Small intestine (tissue), 7 donors: ENCODE data around the gene F3. TPM values are rescaled to one million over a fixed set of nuclear protein-coding genes. Genes with fewer than 3 reads are reported as not detected.
A peak's percentile ranks its signal among the peaks of the same experiment; 100 is the strongest.

ENCODE experiments used
- DNase-seq, 2 donors: peaks; one replicate each; pipeline versions ENCODE4 v3.0.0 to v3.0.0-alpha.2; 2013
- FAIRE-seq: peaks from 2 replicates; lab custom pipeline; 2012; peaks lifted over from hg19 to GRCh38; lab: Jason Lieb, UNC
- H3K27ac ChIP-seq, 3 donors: one replicate each; pipeline ENCODE4 v1.5.1; 2013; ENCODE audit warnings: low read length in 2 of 3, mild to moderate bottlenecking in 2 of 3, control low read depth in 1 of 3, inconsistent platforms in 1 of 3, low read depth in 1 of 3, moderate library complexity in 1 of 3
- H3K27me3 ChIP-seq, 3 donors: one replicate each; pipeline ENCODE4 v1.6.1; 2013; ENCODE audit warnings: low read length in 3 of 3, inconsistent platforms in 1 of 3; ENCODE audit not compliant: control insufficient read depth in 3 of 3, insufficient read depth in 3 of 3
- H3K36me3 ChIP-seq, 3 donors: one replicate each; pipeline ENCODE4 v1.6.1; 2013; ENCODE audit warnings: low read length in 3 of 3, inconsistent platforms in 1 of 3, low read depth in 1 of 3, mild to moderate bottlenecking in 1 of 3, moderate library complexity in 1 of 3; ENCODE audit not compliant: control insufficient read depth in 3 of 3, insufficient read depth in 2 of 3
- H3K4me1 ChIP-seq, 3 donors: one replicate each; pipeline ENCODE4 v1.6.1; 2013; ENCODE audit warnings: low read length in 2 of 3, inconsistent platforms in 1 of 3, low read depth in 1 of 3, mild to moderate bottlenecking in 1 of 3, moderate library complexity in 1 of 3; ENCODE audit not compliant: control insufficient read depth in 3 of 3, insufficient read depth in 2 of 3
- H3K4me3 ChIP-seq, 3 donors: one replicate each; pipeline ENCODE4 v1.5.1; 2013; ENCODE audit warnings: low read length in 3 of 3, control low read depth in 1 of 3, inconsistent platforms in 1 of 3, low read depth in 1 of 3, mild to moderate bottlenecking in 1 of 3, moderate library complexity in 1 of 3
- H3K9me3 ChIP-seq, 2 donors: one replicate each; pipeline ENCODE4 v1.6.1; 2013; ENCODE audit warnings: low read depth in 1 of 2, low read length in 1 of 2; ENCODE audit not compliant: control insufficient read depth in 2 of 2, insufficient read depth in 1 of 2
- WGBS, 3 donors: extraction: QIAGEN DNeasy Blood & Tissue Kit; methylation state at CpG; one replicate each; pipeline ENCODE4 v1.1.7; 2013; 5-methylcytosine and 5-hydroxymethylcytosine counted together
- polyA plus RNA-seq, 4 donors: library from polyadenylated mRNA; stranded (reverse) in 3 of 4; unstranded in 1 of 4; fragments of 200-250 nt in 3 of 4; fragments of 120-200 nt in 1 of 4; gene quantifications; one replicate each; pipeline versions ENCODE4 v1.2.1 to v1.2.3, GENCODE V29; 2013
- donor health status: healthy with polysubstance abuse.
- donor health status: control.
- donor health status: control.
- donor health status: Bipolar disorder and iron deficiency.
- donor health status: healthy.

The F3 gene
- polyA plus RNA-seq, 4 donors, result 11.0 to 55.4 (median 18.6) TPM

GRCh38 chr1:94529416-94529815, 12.1 kb downstream of the F3 start:
- Histone ChIP-seq H3K4me3 (no peak overlapping the region), H3K27ac (no peak overlapping the region), H3K4me1 (peaks cover 0 to 9% (median 2%) of the 10 kb centered on the region in 3 donors), H3K36me3 (peaks cover 2 to 35% (median 8%) of the 10 kb centered on the region in 3 donors), H3K27me3 (no peaks in the 10 kb centered on the region), H3K9me3 (no peaks in the 10 kb centered on the region)
- FAIRE-seq (no peak), DNase-seq (no peak)
- WGBS, 3 donors, result 91 to 96% (median 96%) methylated on average over 2 of the region's 2 CpGs

DNA sequence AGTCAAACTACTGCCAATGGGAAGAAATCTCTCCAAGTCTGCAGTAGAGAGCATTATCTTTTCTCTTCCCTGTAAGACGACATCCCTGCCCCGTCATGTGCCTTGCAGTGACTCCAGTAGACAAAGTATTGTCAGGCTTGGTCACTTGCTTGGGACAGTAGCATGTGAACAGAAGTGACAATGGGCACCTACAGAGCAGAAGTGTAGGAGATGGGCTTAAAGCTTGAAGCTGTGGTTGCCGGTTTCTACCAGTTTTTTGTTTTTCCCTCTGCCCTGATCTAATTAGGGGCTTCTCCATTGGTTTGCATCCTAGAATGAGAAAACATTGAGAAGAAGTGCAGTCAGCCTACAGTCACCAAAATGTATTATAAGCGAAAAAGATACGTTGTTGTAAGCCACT, 12.7 kb downstream of the F3 start:
- no peaks in the 10 kb centered on the region for H3K9me3 ChIP-seq
- no peak overlapping the region for H3K27ac ChIP-seq
- peaks cover 2 to 30% (median 8%) of the 10 kb centered on the region in 3 donors for H3K36me3 ChIP-seq
- FAIRE-seq, result no peak
- WGBS, 3 donors, result 91 to 95% (median 94%) methylated on average over 5 of the region's 5 CpGs
- H3K27me3 ChIP-seq, result no peaks in the 10 kb centered on the region
- H3K4me1 ChIP-seq, result peaks cover 0 to 9% (median 2%) of the 10 kb centered on the region in 3 donors
- H3K4me3 ChIP-seq, result no peak overlapping the region
- DNase-seq, result no peak

DNA sequence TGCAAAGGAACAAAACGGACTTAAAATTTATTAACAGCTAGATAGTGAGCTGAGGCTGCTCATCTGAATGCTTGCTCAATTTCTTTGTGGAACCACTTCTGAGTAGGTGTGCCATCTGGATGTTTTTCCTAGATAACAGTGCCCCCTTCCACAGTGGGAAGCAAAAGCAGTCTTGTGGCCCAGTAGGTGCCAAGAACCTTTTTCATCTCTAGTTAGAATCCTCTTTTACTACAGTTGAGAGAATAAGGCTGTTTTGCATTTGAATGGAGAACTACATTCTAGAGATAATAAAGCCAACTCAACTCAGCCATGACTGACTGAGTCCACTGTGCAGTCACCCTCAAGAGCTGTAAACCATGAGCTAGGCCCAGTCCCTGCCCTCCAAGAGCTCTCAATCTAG, 13.3 kb downstream of the F3 start:
- H3K9me3 ChIP-seq, result no peaks in the 10 kb centered on the region
- no peak overlapping the region for H3K4me3 ChIP-seq
- H3K27ac ChIP-seq, result no peak overlapping the region
- H3K36me3 ChIP-seq, result peaks cover 2 to 24% (median 8%) of the 10 kb centered on the region in 3 donors
- no peaks in the 10 kb centered on the region for H3K27me3 ChIP-seq
- 76 to 83% (median 81%) methylated on average over 1 of the region's 1 CpG for WGBS, 3 donors
- FAIRE-seq (no peak), DNase-seq (no peak)
- H3K4me1 ChIP-seq, result peaks cover 0 to 9% (median 2%) of the 10 kb centered on the region in 3 donors

GRCh38 chr1:94527447-94528031, 14.0 kb downstream of the F3 start:
- Histone ChIP-seq H3K4me1 (peaks cover 0 to 9% (median 2%) of the 10 kb centered on the region in 3 donors), H3K27ac (no peak overlapping the region), H3K27me3 (no peaks in the 10 kb centered on the region), H3K9me3 (no peaks in the 10 kb centered on the region), H3K4me3 (no peak overlapping the region), H3K36me3 (peaks cover 2 to 19% (median 3%) of the 10 kb centered on the region in 3 donors)
- DNase-seq, result peak; percentile 45 to 52
- no peak for FAIRE-seq
- WGBS, 3 donors, result 0 to 46% (median 25%) methylated on average over 1 of the region's 1 CpG

DNA sequence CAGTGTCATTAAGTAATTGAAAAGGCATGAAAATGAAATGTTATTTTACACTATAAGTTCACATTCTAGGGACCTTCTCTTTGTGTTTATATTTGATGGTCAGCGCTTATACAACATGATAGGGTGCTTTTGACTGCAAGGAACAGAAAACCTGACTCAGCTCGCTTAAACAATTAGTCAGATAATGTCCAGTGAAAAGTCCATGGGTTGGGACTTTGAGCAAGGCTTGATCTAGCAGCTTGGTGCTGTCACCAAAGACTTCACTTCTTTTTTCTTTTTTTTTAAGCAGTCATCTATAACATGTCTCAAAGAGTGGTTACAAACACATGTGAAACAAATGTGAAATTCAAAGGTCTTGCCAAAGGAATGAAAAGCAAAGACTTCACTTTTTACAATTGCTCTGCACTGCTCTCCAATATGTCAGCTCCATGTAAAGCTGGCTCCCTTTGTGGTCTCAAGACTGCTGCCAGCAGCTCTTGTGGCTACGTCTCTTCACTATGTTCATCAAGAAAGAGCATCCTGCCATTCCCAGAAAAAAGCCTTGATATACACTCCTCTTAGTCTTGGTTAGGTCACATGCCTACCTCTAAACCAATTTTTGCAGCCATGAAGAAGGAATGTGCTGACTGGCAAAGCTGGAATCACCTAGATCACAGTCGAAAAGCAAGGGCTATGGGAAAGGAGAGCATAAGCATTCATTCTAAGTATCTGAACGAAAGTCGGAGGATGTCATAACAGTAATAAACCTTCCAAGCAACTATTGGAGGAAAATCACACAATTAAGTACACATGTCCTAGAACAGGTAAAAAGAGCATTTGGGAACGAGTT, 15.2 kb downstream of the F3 start:
- WGBS, 3 donors, result 86 to 88% (median 87%) methylated on average over 7 of the region's 7 CpGs
- H3K27ac ChIP-seq, result peak overlapping the region in 1 of 3 donors; percentile 11

GRCh38 chr1:94524531-94524930, 17.0 kb downstream of the F3 start:
- no peak overlapping the region for H3K4me3 ChIP-seq
- H3K27me3 ChIP-seq, result no peaks in the 10 kb centered on the region
- no peak for DNase-seq
- no peak for FAIRE-seq
- whole genome bisulfite sequencing, 3 donors, result 82 to 96% (median 86%) methylated on average over 6 of the region's 6 CpGs
- no peaks in the 10 kb centered on the region for H3K9me3 ChIP-seq
- H3K4me1 ChIP-seq, result peaks cover 0 to 9% (median 2%) of the 10 kb centered on the region in 3 donors
- peaks cover under 1 to 6% (median 3%) of the 10 kb centered on the region in 3 donors for H3K36me3 ChIP-seq
- H3K27ac ChIP-seq, result no peak overlapping the region

More for the DNA sequence above, 15.2 kb downstream of the F3 start:
- peak; percentile 34 to 66 for DNase-seq
- Histone ChIP-seq H3K4me1 (peaks cover 0 to 9% (median 2%) of the 10 kb centered on the region in 3 donors), H3K27me3 (no peaks in the 10 kb centered on the region), H3K9me3 (no peaks in the 10 kb centered on the region), H3K36me3 (peaks cover 0 to 10% (median 2%) of the 10 kb centered on the region in 3 donors), H3K4me3 (no peak overlapping the region)
- FAIRE-seq, result no peak

GRCh38 chr1:94522304-94522703, 19.3 kb downstream of the F3 start:
- Histone ChIP-seq H3K4me1 (peaks cover 0 to 5% (median 2%) of the 10 kb centered on the region in 3 donors), H3K36me3 (peaks cover 0 to 4% (median 3%) of the 10 kb centered on the region in 3 donors), H3K27me3 (no peaks in the 10 kb centered on the region), H3K9me3 (no peaks in the 10 kb centered on the region), H3K4me3 (no peak overlapping the region), H3K27ac (no peak overlapping the region)
- DNase-seq, result peak; percentile 55 to 59
- FAIRE-seq, result no peak
- 15 to 33% (median 20%) methylated on average over 4 of the region's 4 CpGs for WGBS, 3 donors

DNA sequence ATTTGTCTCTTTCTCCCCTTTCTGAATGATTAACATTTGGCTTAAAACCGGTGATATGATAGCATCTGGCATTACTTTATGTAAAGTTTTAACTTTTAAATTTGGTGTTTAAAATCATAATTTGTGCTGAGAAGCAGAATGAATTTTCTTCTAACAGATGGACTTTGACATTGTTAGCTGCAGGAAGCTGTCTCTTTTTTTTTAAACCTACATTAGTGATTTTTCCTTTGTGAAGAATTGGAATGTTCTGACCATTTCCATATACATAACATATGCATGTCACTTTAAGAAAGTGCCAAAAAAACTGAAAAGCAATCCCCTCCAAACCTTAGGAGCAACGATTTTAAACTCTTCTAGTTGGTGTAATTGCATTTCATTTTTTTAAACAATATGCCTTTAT, 22.2 kb downstream of the F3 start:
- H3K36me3 ChIP-seq, result peaks cover 0 to 4% (median 3%) of the 10 kb centered on the region in 3 donors
- H3K4me3 ChIP-seq, result no peak overlapping the region
- no peak overlapping the region for H3K27ac ChIP-seq
- FAIRE-seq, result no peak
- no peak for DNase-seq
- H3K27me3 ChIP-seq, result no peaks in the 10 kb centered on the region
- H3K4me1 ChIP-seq, result peaks cover 0 to 4% (median 0%) of the 10 kb centered on the region in 3 donors
- WGBS, 3 donors, result 61 to 64% (median 62%) methylated on average over 2 of the region's 2 CpGs
- no peaks in the 10 kb centered on the region for H3K9me3 ChIP-seq
